Karpas-422 (cell line): ENCODE measurements around the gene ACOT4. TPM values are rescaled to one million over a fixed set of nuclear protein-coding genes. Genes with fewer than 3 reads are reported as not detected.
"Not testable (repeated sequence)": the region's sequence is repeated elsewhere in the genome, so short reads cannot be mapped to it uniquely, and the experiment has no call there.

Source experiments
- DNase-seq: peaks from one replicate; pipeline ENCODE4 v3.0.0-alpha.2; 2015
- H2AFZ ChIP-seq: fragments of 200-600 bp; sonication (generic); 2 replicates; pipeline ENCODE4 v1.6.1; 2014; ENCODE audit warnings: antibody characterized with exemption, low read length, mixed read lengths
- H3K27ac ChIP-seq: fragments of 200-600 bp; sonication (generic); 2 replicates; pipeline ENCODE4 v1.5.1; 2014; ENCODE audit warnings: mild to moderate bottlenecking, low read length, moderate library complexity
- H3K27me3 ChIP-seq: fragments of 200-600 bp; sonication (generic); 2 replicates; pipeline ENCODE4 v1.6.1; 2014; ENCODE audit warnings: low read length, mixed read lengths
- H3K36me3 ChIP-seq: fragments of 200-600 bp; sonication (generic); 2 replicates; pipeline ENCODE4 v1.6.1; 2014; ENCODE audit warnings: low read length, mixed read lengths; ENCODE audit not compliant: insufficient read depth
- H3K4me1 ChIP-seq: fragments of 200-600 bp; sonication (generic); 2 replicates; pipeline ENCODE4 v1.6.1; 2014; ENCODE audit warnings: mild to moderate bottlenecking, low read length, mixed read lengths
- H3K4me2 ChIP-seq: fragments of 200-600 bp; sonication (generic); 2 replicates; pipeline ENCODE4 v1.6.1; 2014; ENCODE audit warnings: low read length, low read depth, mild to moderate bottlenecking; ENCODE audit not compliant: poor library complexity, severe bottlenecking
- H3K4me3 ChIP-seq: fragments of 200-600 bp; sonication (generic); 2 replicates; pipeline ENCODE4 v1.5.1; 2014; ENCODE audit warnings: mild to moderate bottlenecking, antibody characterized with exemption, low read length, mixed read lengths
- H3K79me2 ChIP-seq: fragments of 200-600 bp; sonication (generic); 2 replicates; pipeline ENCODE4 v1.6.1; 2014; ENCODE audit warnings: mild to moderate bottlenecking, low read length, mixed read lengths
- H3K9ac ChIP-seq: fragments of 200-600 bp; sonication (generic); 2 replicates; pipeline ENCODE4 v1.6.0; 2014; ENCODE audit warnings: low read length
- H3K9me2 ChIP-seq: fragments of 200-600 bp; sonication (generic), shearing (Covaris generic); replicated peaks from 2 replicates; pipeline ENCODE4 v1.6.0; 2014; ENCODE audit warnings: mild to moderate bottlenecking, low read length, moderate library complexity; ENCODE audit not compliant: insufficient read depth
- H3K9me3 ChIP-seq: fragments of 300-700, 200-600 bp; sonication (generic); 2 replicates; pipeline ENCODE4 v1.6.1; 2014; ENCODE audit warnings: low read length, mixed read lengths
- H4K20me1 ChIP-seq: fragments of 200-600 bp; sonication (generic); 2 replicates; pipeline ENCODE4 v1.6.1; 2014; ENCODE audit warnings: mild to moderate bottlenecking, antibody characterized with exemption, low read length, low read depth; ENCODE audit not compliant: insufficient read depth
- total RNA-seq: library from RNA; depleted of rRNA; stranded (reverse); fragments of >200 nt; shearing (Covaris generic); gene quantifications from 2 replicates; pipeline ENCODE4 v1.2.3, GENCODE V29; 2014; ENCODE audit warnings: low replicate concordance

The ACOT4 gene
- total RNA-seq, 1 experiment from 2014 or later = 5.4 TPM

GRCh38 chr14:73589116-73589515 is 2.6 kb upstream of the ACOT4 start:
- Histone ChIP-seq H3K36me3 (no peaks in the 10 kb centered on the region), H3K27me3 (no peaks in the 10 kb centered on the region), H3K4me1 (peaks cover 26% of the 10 kb centered on the region), H2AFZ (no peak overlapping the region), H3K4me2 (no peak overlapping the region), H3K9me2 (no peaks in the 10 kb centered on the region), H4K20me1 (no peaks in the 10 kb centered on the region), H3K79me2 (no peaks in the 10 kb centered on the region), H3K27ac (no peak overlapping the region), H3K9me3 (no peaks in the 10 kb centered on the region), H3K9ac (no peak overlapping the region), H3K4me3 (no peak overlapping the region)
- no peak for DNase-seq

GRCh38 chr14:73590673-73591004 is 1.0 kb upstream of the ACOT4 start:
- not testable (repeated sequence) for H3K79me2 ChIP-seq, H3K4me3 ChIP-seq, H3K27me3 ChIP-seq, H3K9ac ChIP-seq, H2AFZ ChIP-seq, H3K9me3 ChIP-seq, H4K20me1 ChIP-seq, H3K4me2 ChIP-seq, H3K9me2 ChIP-seq, H3K27ac ChIP-seq, DNase-seq, H3K36me3 ChIP-seq
- peaks cover 26% of the 10 kb centered on the region for H3K4me1 ChIP-seq

GRCh38 chr14:73594491-73594890 is 2.8 kb downstream of the ACOT4 start:
- no peaks in the 10 kb centered on the region for H3K36me3 ChIP-seq
- no peak overlapping the region for H3K4me3 ChIP-seq
- H3K27ac ChIP-seq = no peak overlapping the region
- H3K27me3 ChIP-seq = no peaks in the 10 kb centered on the region
- no peaks in the 10 kb centered on the region for H3K9me2 ChIP-seq
- no peaks in the 10 kb centered on the region for H3K79me2 ChIP-seq
- peaks cover 16% of the 10 kb centered on the region for H3K4me1 ChIP-seq
- no peak overlapping the region for H2AFZ ChIP-seq
- no peak overlapping the region for H3K9ac ChIP-seq
- H4K20me1 ChIP-seq = no peaks in the 10 kb centered on the region
- H3K4me2 ChIP-seq = no peak overlapping the region
- peak; percentile 19 for DNase-seq
- no peaks in the 10 kb centered on the region for H3K9me3 ChIP-seq

DNA sequence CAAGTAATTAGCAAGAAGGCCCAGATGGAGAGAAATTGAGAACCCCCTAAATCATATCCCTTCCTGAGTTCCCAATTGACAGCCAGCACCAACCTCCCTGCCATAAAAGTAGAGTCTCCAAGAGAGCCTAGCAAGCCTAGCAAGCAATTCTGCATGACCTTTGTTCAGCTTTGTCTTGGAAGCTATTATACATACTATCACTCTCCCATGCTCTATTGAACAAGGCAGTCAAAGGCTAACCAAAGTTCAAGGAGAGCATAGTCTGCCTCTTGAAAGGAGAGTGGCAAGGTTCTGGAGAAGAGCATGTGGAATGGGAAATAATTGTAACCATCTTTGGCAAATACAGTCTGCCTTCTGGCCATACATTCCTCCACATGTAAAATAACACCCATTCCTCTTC is 7.8 kb downstream of the ACOT4 start:
- H3K4me2 ChIP-seq = no peak overlapping the region
- no peak overlapping the region for H3K27ac ChIP-seq
- H2AFZ ChIP-seq = no peak overlapping the region
- no peaks in the 10 kb centered on the region for H3K36me3 ChIP-seq
- no peaks in the 10 kb centered on the region for H3K9me2 ChIP-seq
- no peak overlapping the region for H3K9ac ChIP-seq
- no peaks in the 10 kb centered on the region for H3K9me3 ChIP-seq
- H3K4me3 ChIP-seq = no peak overlapping the region
- H4K20me1 ChIP-seq = no peaks in the 10 kb centered on the region
- DNase-seq = peak; percentile 38
- no peaks in the 10 kb centered on the region for H3K27me3 ChIP-seq
- no peaks in the 10 kb centered on the region for H3K79me2 ChIP-seq
- no peaks in the 10 kb centered on the region for H3K4me1 ChIP-seq

DNA sequence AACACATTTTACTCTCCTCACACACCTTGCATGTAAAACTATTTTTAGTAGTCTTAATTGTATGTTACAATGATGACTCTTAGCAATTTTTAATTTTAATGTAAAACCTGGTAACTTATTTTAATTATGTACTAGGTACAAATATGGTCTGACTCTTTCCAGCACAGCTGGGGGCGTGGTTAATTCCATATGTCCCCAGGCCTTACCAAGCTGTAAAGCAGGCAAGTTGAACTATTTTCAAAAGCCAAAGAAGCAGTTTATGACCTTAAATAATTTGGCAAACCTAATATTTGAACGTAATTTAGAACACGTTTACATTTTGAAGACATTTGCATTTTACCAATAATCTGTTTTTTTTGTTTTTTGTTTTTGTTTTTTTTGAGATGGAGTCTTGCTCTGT is 11.3 kb downstream of the ACOT4 start:
- Histone ChIP-seq H3K9me3 (no peaks in the 10 kb centered on the region), H4K20me1 (no peaks in the 10 kb centered on the region), H3K27me3 (no peaks in the 10 kb centered on the region), H3K4me2 (no peak overlapping the region), H3K9ac (no peak overlapping the region), H3K36me3 (no peaks in the 10 kb centered on the region), H3K79me2 (no peaks in the 10 kb centered on the region), H3K4me3 (no peak overlapping the region), H2AFZ (no peak overlapping the region), H3K4me1 (no peaks in the 10 kb centered on the region), H3K9me2 (no peaks in the 10 kb centered on the region), H3K27ac (no peak overlapping the region)
- DNase-seq = peak; percentile 19

- no peaks in the 10 kb centered on the region for H3K4me1 ChIP-seq
- no peaks in the 10 kb centered on the region for H3K79me2 ChIP-seq
- H3K36me3 ChIP-seq = no peaks in the 10 kb centered on the region
- H2AFZ ChIP-seq = 0 out of 2 replicates have a peak overlapping the region, but pooled peaks have one; percentile 0
- no peak overlapping the region for H3K9ac ChIP-seq
- H3K4me2 ChIP-seq = no peak overlapping the region
- H3K9me3 ChIP-seq = no peaks in the 10 kb centered on the region
- H4K20me1 ChIP-seq = no peaks in the 10 kb centered on the region
- no peaks in the 10 kb centered on the region for H3K9me2 ChIP-seq
- H3K4me3 ChIP-seq = no peak overlapping the region
- no peaks in the 10 kb centered on the region for H3K27me3 ChIP-seq
- DNase-seq = peak; percentile 10
- H3K27ac ChIP-seq = no peak overlapping the region
Observed at GRCh38 chr14:73606271-73606670, 14.6 kb downstream of the ACOT4 start.

- Histone ChIP-seq H4K20me1 (no peaks in the 10 kb centered on the region), H3K4me1 (no peaks in the 10 kb centered on the region), H2AFZ (no peak overlapping the region)
Observed at GRCh38 chr14:73607241-73607640, 15.6 kb downstream of the ACOT4 start.

DNA sequence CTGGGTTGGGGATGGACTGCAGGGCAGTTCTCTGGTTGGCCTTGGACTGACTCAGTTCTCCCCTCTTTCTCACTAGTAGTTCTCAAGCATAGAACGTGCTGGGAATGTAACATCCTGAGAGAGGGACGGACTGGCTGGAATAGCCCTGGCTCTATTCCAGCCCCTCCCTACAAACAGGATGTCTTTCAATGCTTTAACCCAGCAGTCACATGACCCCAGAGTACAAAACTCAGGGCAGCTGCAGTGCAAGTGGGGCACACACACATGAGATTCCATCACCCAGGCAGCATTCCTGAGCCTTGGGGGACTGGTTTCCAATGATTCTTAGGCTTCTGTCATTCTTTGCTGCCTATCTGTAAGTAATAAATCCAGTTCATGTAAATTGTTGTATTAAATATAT is 19.0 kb downstream of the ACOT4 start:
- H3K4me1 ChIP-seq = no peaks in the 10 kb centered on the region
- H3K36me3 ChIP-seq = no peaks in the 10 kb centered on the region
- no peaks in the 10 kb centered on the region for H3K9me2 ChIP-seq
- no peaks in the 10 kb centered on the region for H3K27me3 ChIP-seq
- H3K79me2 ChIP-seq = no peaks in the 10 kb centered on the region
- H4K20me1 ChIP-seq = no peaks in the 10 kb centered on the region
- H3K9ac ChIP-seq = no peak overlapping the region
- no peaks in the 10 kb centered on the region for H3K9me3 ChIP-seq
- H2AFZ ChIP-seq = no peak overlapping the region
- no peak overlapping the region for H3K4me3 ChIP-seq
- DNase-seq = no peak
- H3K27ac ChIP-seq = no peak overlapping the region
- H3K4me2 ChIP-seq = no peak overlapping the region

More at GRCh38 chr14:73607241-73607640, 15.6 kb downstream of the ACOT4 start:
- Histone ChIP-seq H3K9me3 (no peaks in the 10 kb centered on the region), H3K4me2 (no peak overlapping the region), H3K4me3 (no peak overlapping the region), H3K9ac (no peak overlapping the region), H3K79me2 (no peaks in the 10 kb centered on the region), H3K36me3 (no peaks in the 10 kb centered on the region), H3K27me3 (no peaks in the 10 kb centered on the region), H3K9me2 (no peaks in the 10 kb centered on the region), H3K27ac (no peak overlapping the region)
- DNase-seq = no peak
